GM12878 (cell line): ENCODE results near the gene TADA2A. TPM values are rescaled to one million over a fixed set of nuclear protein-coding genes. Genes with fewer than 3 reads are reported as not detected.

Source experiments
- EED ChIP-seq: sonication (generic); IDR thresholded peaks from 2 replicates; pipeline ENCODE4 v1.6.1; 2016; ENCODE audit warnings: antibody characterized with exemption, low read depth
- GABPA ChIP-seq: IDR thresholded peaks from 2 replicates; pipeline ENCODE4 v1.6.1; 2014; ENCODE audit warnings: antibody characterized with exemption, low read depth, mild to moderate bottlenecking, inconsistent platforms
- GATAD2B ChIP-seq: fragments of 450-650 bp; conservative IDR thresholded peaks from 2 replicates; pipeline ENCODE4 v1.6.1; 2017; ENCODE audit warnings: low read depth, mild to moderate bottlenecking, moderate library complexity
- HDAC2 ChIP-seq: fragments of 200-600 bp; sonication (generic); IDR thresholded peaks from 2 replicates; pipeline ENCODE4 v1.6.1; 2017
- KDM1A ChIP-seq: fragments of 200-600 bp; sonication (generic); IDR thresholded peaks from 2 replicates; pipeline ENCODE4 v1.6.1; 2016; ENCODE audit warnings: borderline replicate concordance
- MTA3 ChIP-seq: IDR thresholded peaks from 2 replicates; pipeline ENCODE4 v1.6.1; 2012; ENCODE audit warnings: low read length, inconsistent platforms, borderline replicate concordance
- MXI1 ChIP-seq: fragments of 150-350 bp; IDR thresholded peaks from 2 replicates; pipeline ENCODE4 v1.6.1; 2011; ENCODE audit warnings: low read depth, mild to moderate bottlenecking, inconsistent platforms, low read length, improper control_type of control experiment
- MYC ChIP-seq: IDR thresholded peaks from 2 replicates; pipeline ENCODE4 v1.6.1; 2011; ENCODE audit warnings: mild to moderate bottlenecking, low read length, moderate library complexity, inconsistent platforms; ENCODE audit not compliant: insufficient read depth, insufficient replicate concordance, insufficient read length, severe bottlenecking
- RFX5 ChIP-seq: IDR thresholded peaks from 2 replicates; pipeline ENCODE4 v1.6.1; 2011; ENCODE audit warnings: low read depth, low read length, improper control_type of control experiment
- TBL1XR1 ChIP-seq: IDR thresholded peaks from 2 replicates; pipeline ENCODE4 v1.6.1; 2012; ENCODE audit warnings: low read depth, low read length, improper control_type of control experiment
- ZNF207 ChIP-seq: fragments of 450-650 bp; IDR thresholded peaks from 2 replicates; pipeline ENCODE4 v1.6.1; 2014; ENCODE audit warnings: antibody characterized with exemption, mild to moderate bottlenecking, borderline replicate concordance
- polyA plus RNA-seq, 11 experiments: library from polyadenylated mRNA; depleted of rRNA in 4 of 11; unstranded in 6 of 11; stranded (reverse) in 5 of 11; fragments of >200 nt; fragmentation: Nextera tagmentation in 4 of 11; fragmentation: Illumina TruSeq in 1 of 11; extraction: Ambion mirVana in 4 of 11; extraction: Trizol in 1 of 11; gene quantifications; 1 replicate in 1 of 11; 2 replicates in 10 of 11; pipeline versions ENCODE4 v1.2.1 to v1.2.3, GENCODE V29; 2011 to 2016; ENCODE audit warnings: inconsistent platforms in 2 of 11, missing spikeins in 2 of 11, low read depth in 1 of 11
- total RNA-seq, 4 experiments: library from RNA; depleted of rRNA in 3 of 4; stranded (reverse); fragments of >200 nt in 3 of 4; fragmentation: Illumina TruSeq in 1 of 4; extraction: Trizol in 1 of 4; gene quantifications; 2 replicates each; pipeline versions ENCODE4 v1.2.1 to v1.2.3, GENCODE V29; 2013 to 2021
- TF ChIP-seq, protein P1 (sequence below): fragments of 450-650 bp; formaldehyde crosslinking; IDR thresholded peaks from 2 replicates; pipeline ENCODE4 v1.5.0; 2022; ENCODE audit warnings: mild to moderate bottlenecking, missing genetic modification characterization
- TF ChIP-seq, protein P2 (sequence below): fragments of 450-650 bp; IDR thresholded peaks from 2 replicates; pipeline ENCODE4 v1.6.1; 2017; ENCODE audit warnings: low read depth, mild to moderate bottlenecking, moderate library complexity
- TF ChIP-seq, protein P3 (sequence below): fragments of 450-650 bp; formaldehyde crosslinking; IDR thresholded peaks from 2 replicates; pipeline ENCODE4 v1.4.0; 2020; ENCODE audit warnings: mild to moderate bottlenecking, moderate library complexity
- TF ChIP-seq, protein P4 (sequence below): fragments of 450-650 bp; IDR thresholded peaks from 2 replicates; pipeline ENCODE4 v1.6.1; 2017; ENCODE audit warnings: mild to moderate bottlenecking
- TF ChIP-seq, protein P5 (sequence below): fragments of 450-650 bp; formaldehyde crosslinking; IDR thresholded peaks from 2 replicates; pipeline ENCODE4 v1.4.0; 2022; ENCODE audit warnings: mild to moderate bottlenecking, moderate library complexity

Gene TADA2A
- total and polyA plus RNA-seq, 10 of the 15 experiments (the other 5 are each of a cell fraction or from before 2014, with no cell fraction given), result 19.6 to 43.8 (median 34.1) TPM

DNA sequence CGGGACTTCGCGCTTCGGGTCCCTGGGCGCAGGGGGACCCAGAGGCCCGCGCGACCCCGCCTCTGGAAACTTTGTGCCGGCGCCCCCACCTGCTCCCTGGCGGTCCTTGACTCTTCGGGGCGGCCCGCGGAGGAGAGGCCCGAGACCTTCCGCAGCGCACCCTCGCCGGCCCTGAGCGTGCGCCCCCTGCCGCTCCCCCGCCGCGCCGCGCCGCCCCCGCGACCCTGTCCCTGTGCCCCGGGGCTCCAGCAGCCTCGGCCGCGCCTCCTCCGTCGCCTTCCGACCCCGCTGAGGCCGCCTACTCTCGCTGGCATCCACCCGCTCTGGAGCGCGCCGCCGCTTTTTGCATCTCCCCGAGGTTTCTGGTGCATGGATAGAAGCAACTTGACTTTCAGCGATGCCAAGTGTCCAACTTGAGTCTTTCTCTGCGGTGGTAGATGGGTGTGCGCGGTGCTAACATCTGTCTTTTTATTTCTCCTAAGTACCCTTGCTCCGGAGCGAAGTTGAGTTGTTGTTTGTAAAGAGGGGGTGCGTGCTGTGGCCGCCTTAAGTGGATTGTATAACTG lies 83.4 kb downstream of the TADA2A start (continued):
- TF ChIP-seq, protein P1, sequence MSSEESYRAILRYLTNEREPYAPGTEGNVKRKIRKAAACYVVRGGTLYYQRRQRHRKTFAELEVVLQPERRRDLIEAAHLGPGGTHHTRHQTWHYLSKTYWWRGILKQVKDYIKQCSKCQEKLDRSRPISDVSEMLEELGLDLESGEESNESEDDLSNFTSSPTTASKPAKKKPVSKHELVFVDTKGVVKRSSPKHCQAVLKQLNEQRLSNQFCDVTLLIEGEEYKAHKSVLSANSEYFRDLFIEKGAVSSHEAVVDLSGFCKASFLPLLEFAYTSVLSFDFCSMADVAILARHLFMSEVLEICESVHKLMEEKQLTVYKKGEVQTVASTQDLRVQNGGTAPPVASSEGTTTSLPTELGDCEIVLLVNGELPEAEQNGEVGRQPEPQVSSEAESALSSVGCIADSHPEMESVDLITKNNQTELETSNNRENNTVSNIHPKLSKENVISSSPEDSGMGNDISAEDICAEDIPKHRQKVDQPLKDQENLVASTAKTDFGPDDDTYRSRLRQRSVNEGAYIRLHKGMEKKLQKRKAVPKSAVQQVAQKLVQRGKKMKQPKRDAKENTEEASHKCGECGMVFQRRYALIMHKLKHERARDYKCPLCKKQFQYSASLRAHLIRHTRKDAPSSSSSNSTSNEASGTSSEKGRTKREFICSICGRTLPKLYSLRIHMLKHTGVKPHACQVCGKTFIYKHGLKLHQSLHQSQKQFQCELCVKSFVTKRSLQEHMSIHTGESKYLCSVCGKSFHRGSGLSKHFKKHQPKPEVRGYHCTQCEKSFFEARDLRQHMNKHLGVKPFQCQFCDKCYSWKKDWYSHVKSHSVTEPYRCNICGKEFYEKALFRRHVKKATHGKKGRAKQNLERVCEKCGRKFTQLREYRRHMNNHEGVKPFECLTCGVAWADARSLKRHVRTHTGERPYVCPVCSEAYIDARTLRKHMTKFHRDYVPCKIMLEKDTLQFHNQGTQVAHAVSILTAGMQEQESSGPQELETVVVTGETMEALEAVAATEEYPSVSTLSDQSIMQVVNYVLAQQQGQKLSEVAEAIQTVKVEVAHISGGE (CRISPR knock-in tag), result no peak
- TF ChIP-seq TBL1XR1, result no peak
- TF ChIP-seq, protein P2, sequence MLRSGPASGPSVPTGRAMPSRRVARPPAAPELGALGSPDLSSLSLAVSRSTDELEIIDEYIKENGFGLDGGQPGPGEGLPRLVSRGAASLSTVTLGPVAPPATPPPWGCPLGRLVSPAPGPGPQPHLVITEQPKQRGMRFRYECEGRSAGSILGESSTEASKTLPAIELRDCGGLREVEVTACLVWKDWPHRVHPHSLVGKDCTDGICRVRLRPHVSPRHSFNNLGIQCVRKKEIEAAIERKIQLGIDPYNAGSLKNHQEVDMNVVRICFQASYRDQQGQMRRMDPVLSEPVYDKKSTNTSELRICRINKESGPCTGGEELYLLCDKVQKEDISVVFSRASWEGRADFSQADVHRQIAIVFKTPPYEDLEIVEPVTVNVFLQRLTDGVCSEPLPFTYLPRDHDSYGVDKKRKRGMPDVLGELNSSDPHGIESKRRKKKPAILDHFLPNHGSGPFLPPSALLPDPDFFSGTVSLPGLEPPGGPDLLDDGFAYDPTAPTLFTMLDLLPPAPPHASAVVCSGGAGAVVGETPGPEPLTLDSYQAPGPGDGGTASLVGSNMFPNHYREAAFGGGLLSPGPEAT, result no peak
- TF ChIP-seq, protein P3, sequence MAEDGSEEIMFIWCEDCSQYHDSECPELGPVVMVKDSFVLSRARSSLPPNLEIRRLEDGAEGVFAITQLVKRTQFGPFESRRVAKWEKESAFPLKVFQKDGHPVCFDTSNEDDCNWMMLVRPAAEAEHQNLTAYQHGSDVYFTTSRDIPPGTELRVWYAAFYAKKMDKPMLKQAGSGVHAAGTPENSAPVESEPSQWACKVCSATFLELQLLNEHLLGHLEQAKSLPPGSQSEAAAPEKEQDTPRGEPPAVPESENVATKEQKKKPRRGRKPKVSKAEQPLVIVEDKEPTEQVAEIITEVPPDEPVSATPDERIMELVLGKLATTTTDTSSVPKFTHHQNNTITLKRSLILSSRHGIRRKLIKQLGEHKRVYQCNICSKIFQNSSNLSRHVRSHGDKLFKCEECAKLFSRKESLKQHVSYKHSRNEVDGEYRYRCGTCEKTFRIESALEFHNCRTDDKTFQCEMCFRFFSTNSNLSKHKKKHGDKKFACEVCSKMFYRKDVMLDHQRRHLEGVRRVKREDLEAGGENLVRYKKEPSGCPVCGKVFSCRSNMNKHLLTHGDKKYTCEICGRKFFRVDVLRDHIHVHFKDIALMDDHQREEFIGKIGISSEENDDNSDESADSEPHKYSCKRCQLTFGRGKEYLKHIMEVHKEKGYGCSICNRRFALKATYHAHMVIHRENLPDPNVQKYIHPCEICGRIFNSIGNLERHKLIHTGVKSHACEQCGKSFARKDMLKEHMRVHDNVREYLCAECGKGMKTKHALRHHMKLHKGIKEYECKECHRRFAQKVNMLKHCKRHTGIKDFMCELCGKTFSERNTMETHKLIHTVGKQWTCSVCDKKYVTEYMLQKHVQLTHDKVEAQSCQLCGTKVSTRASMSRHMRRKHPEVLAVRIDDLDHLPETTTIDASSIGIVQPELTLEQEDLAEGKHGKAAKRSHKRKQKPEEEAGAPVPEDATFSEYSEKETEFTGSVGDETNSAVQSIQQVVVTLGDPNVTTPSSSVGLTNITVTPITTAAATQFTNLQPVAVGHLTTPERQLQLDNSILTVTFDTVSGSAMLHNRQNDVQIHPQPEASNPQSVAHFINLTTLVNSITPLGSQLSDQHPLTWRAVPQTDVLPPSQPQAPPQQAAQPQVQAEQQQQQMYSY (CRISPR knock-in tag), result no peak
- no peak for TF ChIP-seq GABPA
- TF ChIP-seq, protein P4, sequence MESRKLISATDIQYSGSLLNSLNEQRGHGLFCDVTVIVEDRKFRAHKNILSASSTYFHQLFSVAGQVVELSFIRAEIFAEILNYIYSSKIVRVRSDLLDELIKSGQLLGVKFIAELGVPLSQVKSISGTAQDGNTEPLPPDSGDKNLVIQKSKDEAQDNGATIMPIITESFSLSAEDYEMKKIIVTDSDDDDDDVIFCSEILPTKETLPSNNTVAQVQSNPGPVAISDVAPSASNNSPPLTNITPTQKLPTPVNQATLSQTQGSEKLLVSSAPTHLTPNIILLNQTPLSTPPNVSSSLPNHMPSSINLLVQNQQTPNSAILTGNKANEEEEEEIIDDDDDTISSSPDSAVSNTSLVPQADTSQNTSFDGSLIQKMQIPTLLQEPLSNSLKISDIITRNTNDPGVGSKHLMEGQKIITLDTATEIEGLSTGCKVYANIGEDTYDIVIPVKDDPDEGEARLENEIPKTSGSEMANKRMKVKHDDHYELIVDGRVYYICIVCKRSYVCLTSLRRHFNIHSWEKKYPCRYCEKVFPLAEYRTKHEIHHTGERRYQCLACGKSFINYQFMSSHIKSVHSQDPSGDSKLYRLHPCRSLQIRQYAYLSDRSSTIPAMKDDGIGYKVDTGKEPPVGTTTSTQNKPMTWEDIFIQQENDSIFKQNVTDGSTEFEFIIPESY, result no peak
- no peak; the same call in 1 of the 2 replicates for TF ChIP-seq ZNF207
- no peak for TF ChIP-seq MYC
- TF ChIP-seq, protein P5, sequence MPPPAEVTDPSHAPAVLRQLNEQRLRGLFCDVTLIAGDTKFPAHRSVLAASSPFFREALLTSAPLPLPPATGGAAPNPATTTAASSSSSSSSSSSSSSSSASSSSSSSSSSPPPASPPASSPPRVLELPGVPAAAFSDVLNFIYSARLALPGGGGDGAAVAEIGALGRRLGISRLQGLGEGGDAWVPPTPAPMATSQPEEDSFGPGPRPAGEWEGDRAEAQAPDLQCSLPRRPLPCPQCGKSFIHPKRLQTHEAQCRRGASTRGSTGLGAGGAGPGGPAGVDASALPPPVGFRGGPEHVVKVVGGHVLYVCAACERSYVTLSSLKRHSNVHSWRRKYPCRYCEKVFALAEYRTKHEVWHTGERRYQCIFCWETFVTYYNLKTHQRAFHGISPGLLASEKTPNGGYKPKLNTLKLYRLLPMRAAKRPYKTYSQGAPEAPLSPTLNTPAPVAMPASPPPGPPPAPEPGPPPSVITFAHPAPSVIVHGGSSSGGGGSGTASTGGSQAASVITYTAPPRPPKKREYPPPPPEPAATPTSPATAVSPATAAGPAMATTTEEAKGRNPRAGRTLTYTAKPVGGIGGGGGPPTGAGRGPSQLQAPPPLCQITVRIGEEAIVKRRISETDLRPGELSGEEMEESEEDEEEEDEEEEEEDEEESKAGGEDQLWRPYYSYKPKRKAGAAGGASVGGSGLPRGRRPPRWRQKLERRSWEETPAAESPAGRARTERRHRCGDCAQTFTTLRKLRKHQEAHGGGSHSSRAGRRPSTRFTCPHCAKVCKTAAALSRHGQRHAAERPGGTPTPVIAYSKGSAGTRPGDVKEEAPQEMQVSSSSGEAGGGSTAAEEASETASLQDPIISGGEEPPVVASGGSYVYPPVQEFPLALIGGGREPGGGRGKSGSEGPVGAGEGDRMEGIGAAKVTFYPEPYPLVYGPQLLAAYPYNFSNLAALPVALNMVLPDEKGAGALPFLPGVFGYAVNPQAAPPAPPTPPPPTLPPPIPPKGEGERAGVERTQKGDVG (CRISPR knock-in tag), result no peak
- no peak for TF ChIP-seq KDM1A
- peak; percentile 66 for TF ChIP-seq GATAD2B
- TF ChIP-seq MXI1, result no peak
- TF ChIP-seq HDAC2, result no peak
- no peak for TF ChIP-seq RFX5
- TF ChIP-seq MTA3, result no peak
- no peak for TF ChIP-seq EED
